ENCODE results near the gene IL33.

Gene IL33

GRCh38 chr9:6302417-6302816 lies 86.8 kb downstream of the IL33 start:
- DNase-seq (ENCODE audit: low read depth), result no peak

GRCh38 chr9:6304232-6304631 lies 88.6 kb downstream of the IL33 start:
- no peak for DNase-seq (ENCODE audit: low read depth)

DNA sequence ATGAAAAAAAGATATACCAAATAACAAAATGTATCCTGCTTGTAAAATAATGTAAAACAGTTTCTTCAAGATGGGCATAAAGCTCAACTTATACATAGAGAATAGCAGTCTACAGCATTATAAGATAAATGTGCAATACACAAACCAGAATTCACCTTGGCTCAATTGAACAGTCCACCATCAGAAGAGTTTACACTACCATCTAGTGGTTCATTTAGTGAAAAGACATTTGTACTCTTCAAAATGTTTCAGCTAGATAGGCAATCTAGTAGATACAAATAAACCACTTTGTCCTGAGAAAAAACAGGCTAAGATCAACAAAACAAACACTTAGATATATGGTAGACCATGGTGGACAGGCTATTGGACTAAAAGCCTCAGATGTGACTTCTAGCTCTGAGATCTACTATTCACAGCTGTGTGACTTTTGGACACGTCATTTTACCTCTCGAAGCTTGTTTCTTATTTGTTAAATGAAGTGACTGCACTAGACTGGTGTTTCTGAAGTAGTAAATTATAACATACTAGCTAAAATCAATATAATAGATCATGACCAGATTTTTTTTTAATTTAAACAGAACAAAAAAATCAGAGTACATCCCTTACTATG lies 90.5 kb downstream of the IL33 start:
- no peak for DNase-seq (ENCODE audit: low read depth)

All from stimulated activated CD8-positive, alpha-beta memory T cell treated with anti-CD3 and anti-CD28 coated beads, Interleukin-4, amount 100 ng/mL, for 24 hours (primary cell).